Fibroblast of lung (primary cell): ENCODE data around the gene NFATC2. TPM values are rescaled to one million over a fixed set of nuclear protein-coding genes. Genes with fewer than 3 reads are reported as not detected.

Source experiments
- DNase-seq, 2 donors: peaks; one replicate each; pipeline versions ENCODE4 v3.0.0 to v3.0.0-alpha.2; 2010; ENCODE audit warnings: low read depth in 2 of 2
- H2AFZ ChIP-seq: 2 replicates; pipeline ENCODE4 v1.5.1; 2012; ENCODE audit warnings: low read length, control low read depth, inconsistent platforms
- H3K27ac ChIP-seq: 2 replicates; pipeline ENCODE4 v1.5.1; 2011; ENCODE audit warnings: low read length, control low read depth; ENCODE audit not compliant: insufficient read depth
- H3K27me3 ChIP-seq: 2 replicates; pipeline ENCODE4 v1.5.1; 2011; ENCODE audit warnings: mild to moderate bottlenecking, low read length; ENCODE audit not compliant: control insufficient read depth, insufficient read depth
- H3K36me3 ChIP-seq: 2 replicates; pipeline ENCODE4 v1.5.1; 2011; ENCODE audit warnings: low read length; ENCODE audit not compliant: control insufficient read depth, insufficient read depth
- H3K4me1 ChIP-seq: 2 replicates; pipeline ENCODE4 v1.5.1; 2011; ENCODE audit warnings: low read length; ENCODE audit not compliant: control insufficient read depth, insufficient read depth; ENCODE audit errors: extremely low read depth
- H3K4me2 ChIP-seq: 2 replicates; pipeline ENCODE4 v1.5.1; 2011; ENCODE audit warnings: low read length, control low read depth; ENCODE audit not compliant: insufficient read depth; ENCODE audit errors: extremely low read depth
- H3K4me3 ChIP-seq, 4 experiments: fragments of 200-600 bp in 1 of 4; sonication (generic) in 1 of 4; replicated peaks in 1 of 4; 2 replicates each; pipeline ENCODE4 v1.5.1; 2011 to 2016; ENCODE audit warnings: low read length in 4 of 4, low read depth in 3 of 4, mild to moderate bottlenecking in 3 of 4, control low read depth in 2 of 4, inconsistent platforms in 1 of 4, mixed read lengths in 1 of 4; ENCODE audit not compliant: insufficient read depth in 1 of 4; ENCODE audit errors: control extremely low read depth in 1 of 4
- H3K79me2 ChIP-seq: 2 replicates; pipeline ENCODE4 v1.5.1; 2012; ENCODE audit warnings: mild to moderate bottlenecking, low read length, inconsistent platforms; ENCODE audit not compliant: control insufficient read depth, insufficient read depth
- H3K9ac ChIP-seq: 2 replicates; pipeline ENCODE4 v1.5.1; 2011; ENCODE audit warnings: mild to moderate bottlenecking, low read length, control low read depth; ENCODE audit not compliant: insufficient read depth
- H3K9me3 ChIP-seq: 2 replicates; pipeline ENCODE4 v1.5.1; 2012; ENCODE audit warnings: low read depth, low read length; ENCODE audit not compliant: control insufficient read depth, insufficient read depth
- H4K20me1 ChIP-seq: 2 replicates; pipeline ENCODE4 v1.5.1; 2011; ENCODE audit warnings: low read length; ENCODE audit not compliant: control insufficient read depth, insufficient read depth; ENCODE audit errors: extremely low read depth
- EZH2 ChIP-seq: IDR thresholded peaks from 2 replicates; pipeline ENCODE4 v1.5.1; 2012; ENCODE audit warnings: low read length, control low read depth, mild to moderate bottlenecking; ENCODE audit errors: missing control alignments
- polyA plus RNA-seq, 2 donors: library from polyadenylated mRNA; depleted of rRNA in 1 of 2; stranded (reverse) in 1 of 2; unstranded in 1 of 2; fragments of >200 nt; gene quantifications; 2 replicates each; pipeline ENCODE4 v1.2.1, GENCODE V29; 2011 to 2012; ENCODE audit warnings: missing spikeins in 1 of 2
- total RNA-seq: library from RNA; depleted of rRNA; stranded (reverse); fragments of >200 nt; gene quantifications from 2 replicates; pipeline ENCODE4 v1.2.1, GENCODE V29; 2014
- TF ChIP-seq, protein P1 (sequence below), 2 donors: IDR thresholded peaks in 1 of 2; conservative IDR thresholded peaks in 1 of 2; 1 replicate in 1 of 2; 2 replicates in 1 of 2; pipeline ENCODE4 v1.5.1; 2011 to 2012; ENCODE audit warnings: low read length in 2 of 2, control low read depth in 1 of 2, inconsistent platforms in 1 of 2, low read depth in 1 of 2, mild to moderate bottlenecking in 1 of 2

Gene NFATC2
- total and polyA plus RNA-seq, 2 donors (not counting 1 experiment from before 2014, with no cell fraction given) = 0.50 to 1.2 TPM

GRCh38 chr20:51490635-51491034, 51.9 kb downstream of the NFATC2 start:
- H3K27me3 ChIP-seq = no peaks in the 10 kb centered on the region
- no peak overlapping the region for H3K4me2 ChIP-seq
- H3K9me3 ChIP-seq = no peaks in the 10 kb centered on the region
- H3K79me2 ChIP-seq = no peaks in the 10 kb centered on the region
- no peak overlapping the region for H3K9ac ChIP-seq
- H3K4me3 ChIP-seq = no peak overlapping the region
- no peak overlapping the region for H3K27ac ChIP-seq
- no peak for DNase-seq
- TF ChIP-seq EZH2 = no peak
- TF ChIP-seq, protein P1, sequence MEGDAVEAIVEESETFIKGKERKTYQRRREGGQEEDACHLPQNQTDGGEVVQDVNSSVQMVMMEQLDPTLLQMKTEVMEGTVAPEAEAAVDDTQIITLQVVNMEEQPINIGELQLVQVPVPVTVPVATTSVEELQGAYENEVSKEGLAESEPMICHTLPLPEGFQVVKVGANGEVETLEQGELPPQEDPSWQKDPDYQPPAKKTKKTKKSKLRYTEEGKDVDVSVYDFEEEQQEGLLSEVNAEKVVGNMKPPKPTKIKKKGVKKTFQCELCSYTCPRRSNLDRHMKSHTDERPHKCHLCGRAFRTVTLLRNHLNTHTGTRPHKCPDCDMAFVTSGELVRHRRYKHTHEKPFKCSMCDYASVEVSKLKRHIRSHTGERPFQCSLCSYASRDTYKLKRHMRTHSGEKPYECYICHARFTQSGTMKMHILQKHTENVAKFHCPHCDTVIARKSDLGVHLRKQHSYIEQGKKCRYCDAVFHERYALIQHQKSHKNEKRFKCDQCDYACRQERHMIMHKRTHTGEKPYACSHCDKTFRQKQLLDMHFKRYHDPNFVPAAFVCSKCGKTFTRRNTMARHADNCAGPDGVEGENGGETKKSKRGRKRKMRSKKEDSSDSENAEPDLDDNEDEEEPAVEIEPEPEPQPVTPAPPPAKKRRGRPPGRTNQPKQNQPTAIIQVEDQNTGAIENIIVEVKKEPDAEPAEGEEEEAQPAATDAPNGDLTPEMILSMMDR (conservative IDR thresholded peaks at IDR 0.05 in 1 of 2, IDR thresholded peaks at IDR 0.05 in 1 of 2; ENCODE audit: low read depth in 1 of 2, low read length in 2 of 2) = no peak
- no peaks in the 10 kb centered on the region for H3K36me3 ChIP-seq
- H3K4me1 ChIP-seq = peaks cover 2% of the 10 kb centered on the region
- H4K20me1 ChIP-seq = no peaks in the 10 kb centered on the region
- no peak overlapping the region for H2AFZ ChIP-seq

DNA sequence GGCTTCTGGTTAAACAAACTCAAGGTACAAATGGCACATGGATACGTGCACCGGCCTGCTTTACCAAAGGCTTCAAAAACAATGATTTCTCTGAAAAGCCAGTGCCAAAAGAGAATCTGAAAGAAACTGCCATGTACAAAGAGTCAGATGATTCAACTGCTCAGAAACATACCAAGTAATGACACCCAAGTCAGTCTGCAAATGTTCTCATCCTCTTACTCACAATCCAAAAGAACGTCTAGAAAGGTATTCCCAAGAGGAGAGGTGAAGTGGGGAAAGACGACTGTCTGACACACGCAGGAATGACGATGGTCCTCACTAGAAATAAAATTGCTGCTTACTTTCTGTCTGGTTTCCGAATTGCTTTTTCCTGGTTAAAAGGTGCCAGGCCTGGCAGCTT, 52.9 kb downstream of the NFATC2 start:
- no peak overlapping the region for H3K4me3 ChIP-seq
- H3K36me3 ChIP-seq = no peaks in the 10 kb centered on the region
- peaks cover 2% of the 10 kb centered on the region for H3K4me1 ChIP-seq
- H4K20me1 ChIP-seq = no peaks in the 10 kb centered on the region
- no peaks in the 10 kb centered on the region for H3K27me3 ChIP-seq
- no peaks in the 10 kb centered on the region for H3K79me2 ChIP-seq
- DNase-seq = peak in 1 of 2 donors; percentile 58
- H3K4me2 ChIP-seq = no peak overlapping the region
- no peak overlapping the region for H3K27ac ChIP-seq
- H2AFZ ChIP-seq = no peak overlapping the region
- H3K9me3 ChIP-seq = no peaks in the 10 kb centered on the region
- no peak overlapping the region for H3K9ac ChIP-seq
- no peak for TF ChIP-seq EZH2
- TF ChIP-seq, protein P1 (conservative IDR thresholded peaks at IDR 0.05 in 1 of 2, IDR thresholded peaks at IDR 0.05 in 1 of 2; ENCODE audit: low read depth in 1 of 2, low read length in 2 of 2) = no peak

DNA sequence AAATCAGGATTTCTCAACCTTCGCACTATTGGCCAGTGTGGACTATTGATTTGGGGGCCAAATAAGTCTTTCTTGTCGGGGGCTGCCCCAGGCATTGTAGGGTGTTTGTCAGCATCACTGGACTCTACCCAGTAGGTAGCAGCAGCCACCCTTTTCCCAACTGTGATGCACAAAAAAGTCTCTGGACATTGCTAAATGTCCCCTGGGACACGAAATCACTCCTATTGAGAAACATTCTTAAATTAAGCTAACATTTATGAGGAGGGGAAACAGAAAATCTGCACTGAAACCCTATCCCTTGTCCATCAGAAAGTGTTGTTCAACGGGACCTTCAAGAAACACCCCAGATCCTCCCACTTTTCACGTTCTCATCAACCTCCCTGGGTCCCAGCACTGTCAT, 54.2 kb downstream of the NFATC2 start:
- Histone ChIP-seq H3K9me3 (no peaks in the 10 kb centered on the region), H3K36me3 (no peaks in the 10 kb centered on the region), H3K27ac (no peak overlapping the region), H3K4me1 (peaks cover 2% of the 10 kb centered on the region), H3K79me2 (no peaks in the 10 kb centered on the region), H4K20me1 (no peaks in the 10 kb centered on the region), H3K4me2 (no peak overlapping the region), H3K9ac (no peak overlapping the region), H3K4me3 (no peak overlapping the region), H2AFZ (no peak overlapping the region), H3K27me3 (no peaks in the 10 kb centered on the region)
- TF ChIP-seq EZH2 = no peak
- TF ChIP-seq, protein P1 (conservative IDR thresholded peaks at IDR 0.05 in 1 of 2, IDR thresholded peaks at IDR 0.05 in 1 of 2; ENCODE audit: low read depth in 1 of 2, low read length in 2 of 2) = no peak
- peak in 1 of 2 donors; percentile 21 for DNase-seq
